Measurements from ENCODE around the gene CKAP5. TPM values are rescaled to one million over a fixed set of nuclear protein-coding genes. Genes with fewer than 3 reads are reported as not detected.

Gene CKAP5
- total RNA-seq, 1 experiment from 2014 or later = 123 TPM

- Histone ChIP-seq H3K27ac (no peak overlapping the region), H3K9me3 (replicated peaks) (no peaks in the 10 kb centered on the region), H3K36me3 (peaks cover 65% of the 10 kb centered on the region)
Observed at GRCh38 chr11:46741600-46742484, 104.2 kb downstream of the CKAP5 start.

GRCh38 chr11:46738887-46739286, 107.2 kb downstream of the CKAP5 start:
- Histone ChIP-seq H3K27me3 (replicated peaks) (no peaks in the 10 kb centered on the region), H3K4me1 (replicated peaks) (peaks cover 5% of the 10 kb centered on the region), H3K27ac (no peak overlapping the region), H3K4me3 (no peak overlapping the region), H3K9me3 (replicated peaks) (no peaks in the 10 kb centered on the region), H3K36me3 (peaks cover 36% of the 10 kb centered on the region)
- no peak for DNase-seq (ENCODE audit: low read depth in 1 of 2, low spot score in 2 of 2)

More at GRCh38 chr11:46741600-46742484, 104.2 kb downstream of the CKAP5 start:
- DNase-seq (ENCODE audit: low read depth in 1 of 2, low spot score in 2 of 2) = no peak
- H3K27me3 ChIP-seq (replicated peaks) = no peaks in the 10 kb centered on the region
- H3K4me3 ChIP-seq = no peak overlapping the region
- H3K4me1 ChIP-seq (replicated peaks) = no peaks in the 10 kb centered on the region; the same call in 1 of the 2 replicates

- H3K27ac ChIP-seq = no peak overlapping the region
- peaks cover 24% of the 10 kb centered on the region for H3K36me3 ChIP-seq
- H3K4me1 ChIP-seq (replicated peaks) = peaks cover 5% of the 10 kb centered on the region
- H3K9me3 ChIP-seq (replicated peaks) = no peaks in the 10 kb centered on the region
- DNase-seq (ENCODE audit: low read depth in 1 of 2, low spot score in 2 of 2) = no peak
- H3K27me3 ChIP-seq (replicated peaks) = no peaks in the 10 kb centered on the region
- H3K4me3 ChIP-seq = no peak overlapping the region
Observed at GRCh38 chr11:46737699-46738098, 108.4 kb downstream of the CKAP5 start.

- Histone ChIP-seq H3K9me3 (replicated peaks) (no peaks in the 10 kb centered on the region), H3K4me3 (no peak overlapping the region), H3K36me3 (peaks cover 13% of the 10 kb centered on the region), H3K27me3 (replicated peaks) (no peaks in the 10 kb centered on the region), H3K4me1 (replicated peaks) (peaks cover 5% of the 10 kb centered on the region), H3K27ac (no peak overlapping the region)
- peak in 1 of 2 experiments; percentile 20 for DNase-seq (ENCODE audit: low read depth in 1 of 2, low spot score in 2 of 2)
Observed at GRCh38 chr11:46736615-46737014, 109.5 kb downstream of the CKAP5 start.

GRCh38 chr11:46736146-46736545, 109.9 kb downstream of the CKAP5 start:
- no peak for DNase-seq (ENCODE audit: low read depth in 1 of 2, low spot score in 2 of 2)
- Histone ChIP-seq H3K27me3 (replicated peaks) (no peaks in the 10 kb centered on the region), H3K27ac (no peak overlapping the region)

GRCh38 chr11:46733234-46733633, 112.8 kb downstream of the CKAP5 start:
- Histone ChIP-seq H3K27ac (no peak overlapping the region), H3K9me3 (replicated peaks) (no peaks in the 10 kb centered on the region), H3K4me1 (replicated peaks) (peaks cover 5% of the 10 kb centered on the region), H3K27me3 (replicated peaks) (no peaks in the 10 kb centered on the region), H3K36me3 (no peaks in the 10 kb centered on the region), H3K4me3 (no peak overlapping the region)
- DNase-seq (ENCODE audit: low read depth in 1 of 2, low spot score in 2 of 2) = no peak

More at GRCh38 chr11:46736146-46736545, 109.9 kb downstream of the CKAP5 start:
- no peaks in the 10 kb centered on the region for H3K9me3 ChIP-seq (replicated peaks)
- H3K4me1 ChIP-seq (replicated peaks) = peaks cover 5% of the 10 kb centered on the region
- peaks cover 8% of the 10 kb centered on the region for H3K36me3 ChIP-seq
- H3K4me3 ChIP-seq = no peak overlapping the region

- no peak overlapping the region for H3K4me3 ChIP-seq
- no peak for DNase-seq (ENCODE audit: low read depth in 1 of 2, low spot score in 2 of 2)
- no peaks in the 10 kb centered on the region for H3K9me3 ChIP-seq (replicated peaks)
- H3K27ac ChIP-seq = no peak overlapping the region
- no peaks in the 10 kb centered on the region for H3K36me3 ChIP-seq
- H3K4me1 ChIP-seq (replicated peaks) = peaks cover 2% of the 10 kb centered on the region
- H3K27me3 ChIP-seq (replicated peaks) = no peaks in the 10 kb centered on the region
Observed at GRCh38 chr11:46731545-46731944, 114.5 kb downstream of the CKAP5 start.

GRCh38 chr11:46729110-46730027, 116.7 kb downstream of the CKAP5 start:
- Histone ChIP-seq H3K4me1 (replicated peaks) (no peaks in the 10 kb centered on the region), H3K27ac (no peak overlapping the region), H3K9me3 (replicated peaks) (no peaks in the 10 kb centered on the region), H3K27me3 (replicated peaks) (no peaks in the 10 kb centered on the region), H3K4me3 (no peak overlapping the region), H3K36me3 (no peaks in the 10 kb centered on the region)
- no peak for DNase-seq (ENCODE audit: low read depth in 1 of 2, low spot score in 2 of 2)

GRCh38 chr11:46728659-46729040, 117.4 kb downstream of the CKAP5 start:
- H3K36me3 ChIP-seq = no peaks in the 10 kb centered on the region
- H3K27me3 ChIP-seq (replicated peaks) = no peaks in the 10 kb centered on the region
- H3K27ac ChIP-seq = no peak overlapping the region
- no peaks in the 10 kb centered on the region for H3K4me1 ChIP-seq (replicated peaks)
- no peak for DNase-seq (ENCODE audit: low read depth in 1 of 2, low spot score in 2 of 2)
- no peaks in the 10 kb centered on the region for H3K9me3 ChIP-seq (replicated peaks)
- H3K4me3 ChIP-seq = no peak overlapping the region

GRCh38 chr11:46727952-46728658, 118.0 kb downstream of the CKAP5 start:
- H3K27me3 ChIP-seq (replicated peaks) = no peaks in the 10 kb centered on the region
- DNase-seq (ENCODE audit: low read depth in 1 of 2, low spot score in 2 of 2) = no peak
- no peak overlapping the region for H3K4me3 ChIP-seq
- no peaks in the 10 kb centered on the region for H3K9me3 ChIP-seq (replicated peaks)
- H3K4me1 ChIP-seq (replicated peaks) = no peaks in the 10 kb centered on the region
- H3K27ac ChIP-seq = no peak overlapping the region
- H3K36me3 ChIP-seq = no peaks in the 10 kb centered on the region

GRCh38 chr11:46726206-46726862, 119.7 kb downstream of the CKAP5 start:
- Histone ChIP-seq H3K4me1 (replicated peaks) (no peaks in the 10 kb centered on the region), H3K4me3 (no peak overlapping the region), H3K9me3 (replicated peaks) (no peaks in the 10 kb centered on the region), H3K27ac (no peak overlapping the region), H3K36me3 (no peaks in the 10 kb centered on the region), H3K27me3 (replicated peaks) (no peaks in the 10 kb centered on the region)
- DNase-seq (ENCODE audit: low read depth in 1 of 2, low spot score in 2 of 2) = no peak

- no peak overlapping the region for H3K27ac ChIP-seq
- H3K36me3 ChIP-seq = no peaks in the 10 kb centered on the region
- no peaks in the 10 kb centered on the region for H3K4me1 ChIP-seq (replicated peaks)
- H3K4me3 ChIP-seq = no peak overlapping the region
- no peaks in the 10 kb centered on the region for H3K9me3 ChIP-seq (replicated peaks)
- DNase-seq (ENCODE audit: low read depth in 1 of 2, low spot score in 2 of 2) = no peak
- no peaks in the 10 kb centered on the region for H3K27me3 ChIP-seq (replicated peaks)
Observed at GRCh38 chr11:46725338-46726205, 120.5 kb downstream of the CKAP5 start.
